Measurements from ENCODE around the gene GAL3ST2. TPM values are rescaled to one million over a fixed set of nuclear protein-coding genes. Genes with fewer than 3 reads are reported as not detected.

Gene GAL3ST2
- polyA plus RNA-seq, 1 experiment: not detected

- peaks cover 5% of the 10 kb centered on the region for H3K27me3 ChIP-seq (ENCODE audit: control insufficient read depth, insufficient read depth, low read length)
- DNase-seq (ENCODE audit: low read depth, low spot score): no peak
- H3K27ac ChIP-seq (ENCODE audit: low read depth, low read length): no peak overlapping the region
- H3K9me3 ChIP-seq (ENCODE audit: control insufficient read depth, insufficient read depth, low read length): no peaks in the 10 kb centered on the region; the same call in 1 of the 2 replicates
- ChIA-PET POLR2A (no interaction called here), CTCF (no interaction called here)
- H3K4me3 ChIP-seq (ENCODE audit: low read depth, low read length): no peak overlapping the region
- TF ChIP-seq CTCF (IDR thresholded peaks at IDR 0.05; ENCODE audit: low read depth, low read length): no peak
Measured at GRCh38 chr2:241849616-241850543, 73.3 kb downstream of the GAL3ST2 start.

GRCh38 chr2:241850544-241851324 lies 74.1 kb downstream of the GAL3ST2 start:
- CTCF ChIA-PET: no interaction called here
- no peak for TF ChIP-seq CTCF (IDR thresholded peaks at IDR 0.05; ENCODE audit: low read depth, low read length)
- no peak overlapping the region for H3K27ac ChIP-seq (ENCODE audit: low read depth, low read length)
- H3K9me3 ChIP-seq (ENCODE audit: control insufficient read depth, insufficient read depth, low read length): no peaks in the 10 kb centered on the region; the same call in 1 of the 2 replicates
- no peak overlapping the region for H3K4me3 ChIP-seq (ENCODE audit: low read depth, low read length)
- peaks cover 8% of the 10 kb centered on the region for H3K27me3 ChIP-seq (ENCODE audit: control insufficient read depth, insufficient read depth, low read length)
- DNase-seq (ENCODE audit: low read depth, low spot score): no peak
- POLR2A ChIA-PET: no interaction called here

- Histone ChIP-seq H3K27ac (ENCODE audit: low read depth, low read length) (no peak overlapping the region), H3K9me3 (ENCODE audit: control insufficient read depth, insufficient read depth, low read length) (no peaks in the 10 kb centered on the region; the same call in 1 of the 2 replicates), H3K4me3 (ENCODE audit: low read depth, low read length) (no peak overlapping the region), H3K27me3 (ENCODE audit: control insufficient read depth, insufficient read depth, low read length) (peaks cover 4% of the 10 kb centered on the region)
- CTCF ChIA-PET: no interaction called here
- POLR2A ChIA-PET: no interaction called here
- DNase-seq (ENCODE audit: low read depth, low spot score): no peak
- no peak for TF ChIP-seq CTCF (IDR thresholded peaks at IDR 0.05; ENCODE audit: low read depth, low read length)
Measured at GRCh38 chr2:241851325-241852115, 74.9 kb downstream of the GAL3ST2 start.

- no peaks in the 10 kb centered on the region; the same call in 1 of the 2 replicates for H3K9me3 ChIP-seq (ENCODE audit: control insufficient read depth, insufficient read depth, low read length)
Measured at GRCh38 chr2:241852116-241852980, 75.7 kb downstream of the GAL3ST2 start.

More at GRCh38 chr2:241852116-241852980, 75.7 kb downstream of the GAL3ST2 start:
- POLR2A ChIA-PET: interaction anchor here (0.6 kb wide), 2 partner anchors 13 to 170 kb away, joined by 3 to 8 read pairs; no protein-coding TSS in a partner anchor
- peaks cover 3% of the 10 kb centered on the region for H3K27me3 ChIP-seq (ENCODE audit: control insufficient read depth, insufficient read depth, low read length)
- CTCF ChIA-PET: no interaction called here
- no peak for TF ChIP-seq CTCF (IDR thresholded peaks at IDR 0.05; ENCODE audit: low read depth, low read length)
- H3K27ac ChIP-seq (ENCODE audit: low read depth, low read length): no peak overlapping the region
- no peak for DNase-seq (ENCODE audit: low read depth, low spot score)
- H3K4me3 ChIP-seq (ENCODE audit: low read depth, low read length): no peak overlapping the region

Measured in AG04450 (cell line).